HS-5 (cell line): ENCODE results near the gene EPHA2.
"Not testable (repeated sequence)": the region's sequence is repeated elsewhere in the genome, so short reads cannot be mapped to it uniquely, and the experiment has no call there.

Experiments used
- DNase-seq: peaks from one replicate; pipeline ENCODE4 v3.0.0-alpha.2; 2012; ENCODE audit warnings: low read depth

Gene EPHA2

DNA sequence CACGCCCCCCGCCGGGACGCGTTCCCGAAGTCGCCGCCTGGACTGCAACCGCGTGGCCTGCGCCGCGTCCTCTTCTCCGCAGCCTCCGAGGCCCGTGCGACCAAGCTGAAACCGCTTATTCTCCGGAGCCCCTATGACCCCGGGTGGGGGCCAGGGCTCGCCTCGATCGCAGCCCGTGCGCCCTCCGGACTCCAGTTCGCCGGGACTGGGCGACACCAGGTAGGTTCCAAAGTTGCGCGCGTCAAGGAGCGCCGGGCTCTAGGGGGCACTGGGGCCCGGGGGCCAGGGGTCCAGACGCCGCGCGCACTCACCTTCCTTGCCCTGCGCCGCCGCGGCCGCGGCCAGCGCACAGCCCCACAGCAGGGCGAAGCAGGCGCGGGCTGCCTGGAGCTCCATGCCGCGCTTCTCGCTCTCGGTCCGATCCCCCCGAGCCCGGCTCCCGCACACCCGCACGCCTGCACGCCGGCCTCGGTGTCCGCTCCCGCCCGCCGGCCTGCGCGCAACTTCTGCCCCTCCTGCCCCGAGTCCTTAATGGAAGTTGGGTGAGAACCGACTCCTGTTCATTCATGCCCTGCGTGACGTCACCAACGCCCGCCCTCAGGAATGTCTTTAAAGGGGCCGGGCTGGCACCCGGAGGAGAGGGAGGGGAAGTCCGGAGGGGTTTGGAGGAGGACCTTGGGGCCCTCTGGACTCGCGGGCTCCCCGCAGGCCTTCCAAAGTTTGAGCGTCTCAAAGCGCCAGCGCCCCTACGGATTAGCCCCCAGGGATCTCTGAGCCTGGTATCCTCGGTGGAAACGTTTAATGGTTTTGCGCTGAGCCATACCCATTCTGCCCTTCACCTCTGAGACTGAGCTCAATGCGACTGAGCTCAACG lies at the start of gene EPHA2:
Gene EPHA2, minus strand, starts transcription at position 533 of the 874 bp plus-strand sequence. Its CDS starts 137 bp downstream, at position 396.
- DNase-seq = peak; percentile 64

DNA sequence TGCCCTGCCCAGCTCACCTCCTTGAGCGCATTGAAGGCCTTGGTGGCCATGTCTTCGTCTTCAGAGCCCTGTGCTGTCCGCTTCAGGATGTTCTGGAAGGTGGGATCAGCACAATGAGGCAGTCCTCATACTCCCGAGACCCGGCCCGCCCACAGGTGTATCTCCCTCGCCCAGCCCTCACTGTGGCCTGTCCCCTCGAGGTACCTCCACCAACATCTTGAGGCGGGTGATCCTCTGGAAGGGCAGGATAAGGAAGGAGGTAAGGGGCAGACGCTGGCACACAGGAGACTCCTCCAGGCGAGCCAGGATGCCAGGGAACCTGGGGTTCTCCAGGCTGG lies 49.4 kb upstream of the EPHA2 start:
- DNase-seq = no peak

DNA sequence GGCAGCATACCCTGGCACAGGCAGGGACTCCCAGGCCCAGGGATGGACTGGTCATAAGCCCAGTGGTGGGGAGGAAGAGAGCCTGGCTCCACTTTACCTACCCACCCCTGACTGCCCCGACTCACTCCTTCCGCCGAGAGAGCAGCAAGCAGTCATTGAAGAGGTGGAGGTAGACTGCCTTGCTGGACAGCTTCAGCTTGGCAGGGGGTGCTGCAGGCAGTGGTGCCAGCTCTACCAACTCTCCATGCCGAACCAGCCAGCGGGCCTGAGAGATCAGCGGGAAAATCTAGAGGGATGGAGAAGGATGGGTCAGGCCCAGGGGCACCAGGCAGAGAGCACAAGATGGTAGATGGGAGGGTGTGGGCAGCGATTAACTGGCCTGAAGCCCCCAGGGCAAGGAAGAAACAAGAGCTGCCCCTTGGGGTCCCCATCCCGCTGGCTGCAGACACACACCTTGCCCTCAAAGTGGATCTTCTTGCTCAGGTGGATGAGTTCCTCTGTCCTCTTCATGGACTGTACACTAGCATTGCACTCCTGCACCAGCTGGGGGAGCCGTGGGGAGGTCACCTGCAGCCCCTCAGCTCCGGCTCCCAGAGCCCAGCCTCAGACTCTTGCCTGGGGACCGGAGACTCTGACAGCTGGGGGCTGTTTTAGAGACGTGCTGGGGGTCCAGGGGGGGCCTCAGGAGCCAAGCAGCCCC lies 48.9 kb upstream of the EPHA2 start:
- no peak for DNase-seq

DNA sequence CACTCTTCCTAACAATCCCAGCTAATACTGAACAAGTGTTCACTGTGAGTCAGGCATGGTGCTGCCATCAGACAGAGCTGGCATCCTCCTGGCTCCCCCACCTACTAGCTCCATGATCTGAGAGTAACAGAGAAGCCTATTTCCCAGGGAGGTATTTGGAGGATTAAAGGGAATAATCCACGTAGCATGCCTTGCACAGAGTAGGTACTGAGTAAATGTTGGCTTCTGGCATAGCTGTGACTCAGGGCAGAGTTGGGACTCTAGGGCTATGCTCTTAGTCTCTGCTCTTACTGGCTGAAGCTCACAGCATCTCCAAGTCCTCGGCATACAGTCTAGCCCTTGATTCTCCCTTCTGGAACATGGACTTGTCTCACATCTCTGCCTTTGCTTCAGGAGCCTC lies 48.3 kb upstream of the EPHA2 start:
- no peak for DNase-seq

DNA sequence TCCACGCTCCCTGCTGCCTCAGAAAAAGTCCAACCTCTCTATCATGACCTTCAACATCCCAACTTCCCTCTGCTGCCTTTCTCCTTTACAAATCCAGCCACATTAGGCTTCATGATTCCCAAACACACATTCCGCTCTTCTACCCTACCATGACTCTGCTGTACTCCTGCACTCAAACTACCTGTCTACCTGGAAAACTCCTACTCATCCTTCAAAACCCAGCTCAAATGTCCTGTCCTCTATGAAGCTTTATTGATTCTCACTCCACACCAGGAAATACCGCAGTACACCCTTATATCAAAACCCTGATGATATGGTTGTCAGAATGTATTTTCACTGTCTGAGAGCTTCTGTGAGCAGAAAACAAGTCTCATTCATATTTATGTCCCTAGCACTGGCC lies 47.7 kb upstream of the EPHA2 start:
- no peak for DNase-seq

DNA sequence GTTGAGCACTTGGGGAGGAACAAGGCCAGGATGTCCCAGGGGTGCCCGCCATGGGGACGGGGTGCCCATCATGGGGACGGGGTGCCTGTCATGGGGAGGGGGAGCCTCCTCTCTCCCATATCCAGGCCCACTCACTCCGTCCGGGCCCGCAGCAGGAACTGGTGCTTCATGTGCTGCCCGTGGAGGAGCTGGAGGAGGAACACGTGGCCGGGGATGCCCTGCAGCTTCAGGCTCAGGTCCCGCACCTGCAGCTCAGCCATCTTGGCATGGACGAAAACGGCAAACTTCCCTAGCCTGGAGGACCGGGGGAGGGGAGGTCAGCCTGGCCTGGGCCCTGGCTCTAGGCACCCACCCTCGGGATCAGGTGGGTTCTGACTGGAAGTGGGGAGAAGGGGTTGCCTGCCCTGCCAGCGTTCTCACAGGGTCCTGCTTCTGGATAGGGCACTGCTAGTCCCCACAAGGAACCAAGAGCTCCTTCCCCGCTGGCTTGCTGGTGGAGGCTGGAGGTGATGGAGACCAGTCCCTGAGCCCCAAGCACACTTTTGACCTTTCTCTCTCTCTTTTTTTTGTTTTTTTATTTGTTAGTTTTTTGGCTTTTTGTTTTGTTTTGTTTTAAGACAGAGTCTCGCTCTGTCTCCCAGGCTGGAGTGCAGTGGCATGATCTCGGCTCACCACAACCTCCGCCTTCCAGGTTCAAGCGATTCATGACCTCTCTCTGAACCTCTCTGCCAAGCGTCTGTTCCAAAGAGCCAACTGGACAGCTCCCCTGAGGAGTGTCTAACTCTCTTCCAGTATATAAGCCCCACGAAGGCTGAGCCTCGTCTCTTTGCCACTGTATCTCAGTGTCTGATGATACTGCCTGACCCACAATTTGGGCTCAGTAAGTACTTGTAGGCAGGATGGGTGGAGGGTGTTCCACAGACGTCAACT lies 46.7 kb upstream of the EPHA2 start:
- no peak for DNase-seq

DNA sequence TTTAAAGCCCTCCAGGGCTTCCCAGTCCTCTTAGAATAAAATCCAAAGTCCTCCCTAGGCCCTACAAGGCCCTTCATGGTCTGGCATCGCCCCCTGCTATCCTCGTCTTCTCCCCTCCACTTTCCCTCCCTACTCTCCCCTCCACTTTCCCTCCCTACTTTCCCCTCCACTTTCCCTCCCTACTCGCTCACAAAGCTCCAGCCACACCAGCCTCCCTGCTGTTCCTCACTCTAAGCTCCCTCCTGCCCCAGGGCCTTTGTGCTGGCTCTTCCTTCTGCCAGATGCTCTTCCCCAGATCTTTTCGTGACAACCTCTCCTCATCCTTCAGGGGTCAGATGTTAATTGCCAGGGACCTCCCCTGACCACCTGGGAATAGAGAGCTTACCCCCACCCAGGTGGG lies 43.8 kb upstream of the EPHA2 start:
- no peak for DNase-seq

DNA sequence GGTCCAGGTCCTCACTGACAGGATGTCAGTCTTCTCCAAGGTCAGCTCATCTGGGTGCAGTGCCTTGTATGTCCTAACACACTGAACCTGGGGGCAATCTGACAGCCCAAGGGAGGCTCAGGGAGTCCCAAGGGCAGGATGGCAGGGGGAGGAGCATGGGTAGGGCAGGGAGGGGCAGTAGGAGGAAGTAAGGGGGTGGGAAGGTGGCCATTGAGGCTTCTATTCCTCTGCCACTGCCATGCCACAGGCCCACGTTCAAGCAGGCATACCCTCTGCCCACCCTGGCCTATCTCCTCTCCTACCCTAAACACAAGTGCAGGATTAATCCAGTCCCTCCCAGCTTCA lies 43.3 kb upstream of the EPHA2 start:
- no peak for DNase-seq

DNA sequence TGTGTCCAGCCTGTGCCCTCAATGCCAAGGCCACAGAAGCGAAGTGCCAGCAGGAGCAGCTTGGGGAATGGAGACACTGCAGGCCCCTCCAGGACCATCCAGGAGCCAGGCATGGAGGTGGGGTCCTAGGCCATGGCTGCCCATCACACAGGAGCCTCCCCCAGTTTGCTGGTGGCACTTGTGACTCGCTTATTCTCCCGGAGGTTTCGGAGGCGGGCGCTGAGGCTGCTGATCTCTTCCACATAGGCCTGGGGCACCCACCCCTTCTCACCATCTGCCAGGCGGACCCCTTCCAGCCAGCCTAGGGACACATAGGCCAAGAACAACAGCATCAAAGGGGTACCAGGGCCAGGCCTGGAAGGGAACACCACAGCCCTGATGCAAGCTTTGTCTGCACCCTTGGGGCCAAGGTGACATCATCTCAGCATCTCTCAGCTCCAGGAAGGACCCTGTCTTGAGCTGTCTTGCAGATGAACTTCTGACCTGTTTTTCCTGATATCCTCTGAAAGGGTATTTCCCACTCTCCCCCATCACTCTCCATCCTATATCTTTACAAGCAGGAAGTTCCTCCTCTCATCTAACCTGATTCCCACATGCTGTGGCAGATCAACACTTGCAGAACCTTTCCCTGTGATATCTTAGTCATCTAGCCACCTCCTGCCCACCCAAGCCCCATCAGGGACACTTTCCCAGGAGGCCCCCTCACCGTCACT lies 42.7 kb upstream of the EPHA2 start:
- DNase-seq = no peak

DNA sequence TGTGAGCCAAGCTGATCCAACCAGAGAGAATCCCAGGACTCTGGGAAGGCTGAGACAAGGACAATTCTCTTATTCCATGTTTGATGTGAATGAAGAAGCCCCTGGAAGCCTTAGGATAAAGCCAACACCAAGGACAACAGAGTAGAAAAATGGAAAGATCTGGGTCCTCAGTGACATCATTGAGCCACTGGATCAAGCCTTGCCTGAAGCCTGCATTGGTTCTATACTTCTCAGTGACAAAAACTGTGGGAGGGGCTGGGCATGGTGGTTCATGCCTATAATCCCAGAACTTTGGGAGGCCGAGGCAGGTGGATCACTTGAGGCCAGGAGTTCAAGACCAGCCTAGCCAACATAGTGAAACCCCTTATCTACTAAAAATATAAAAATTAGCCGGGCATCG lies 41.0 kb upstream of the EPHA2 start:
- DNase-seq = no peak

DNA sequence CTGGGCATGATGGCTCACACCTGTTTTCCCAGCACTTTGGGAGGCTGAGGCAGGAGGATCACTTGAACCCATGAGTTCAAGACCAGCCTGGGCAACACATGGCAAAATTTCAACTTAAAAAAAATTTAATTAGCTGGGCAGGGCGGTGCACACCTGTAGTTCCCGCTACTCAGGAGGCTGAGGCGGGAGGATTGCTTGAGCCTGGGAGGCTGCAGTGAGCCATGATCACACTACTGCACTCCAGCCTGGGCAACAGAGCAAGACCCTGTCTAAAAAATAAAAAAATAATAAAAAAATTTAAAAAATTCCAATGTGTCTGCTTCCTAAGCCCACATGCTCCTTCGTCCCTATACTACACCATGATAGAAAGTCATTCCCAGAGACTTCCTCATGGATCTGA lies 40.3 kb upstream of the EPHA2 start:
- not testable (repeated sequence) for DNase-seq

DNA sequence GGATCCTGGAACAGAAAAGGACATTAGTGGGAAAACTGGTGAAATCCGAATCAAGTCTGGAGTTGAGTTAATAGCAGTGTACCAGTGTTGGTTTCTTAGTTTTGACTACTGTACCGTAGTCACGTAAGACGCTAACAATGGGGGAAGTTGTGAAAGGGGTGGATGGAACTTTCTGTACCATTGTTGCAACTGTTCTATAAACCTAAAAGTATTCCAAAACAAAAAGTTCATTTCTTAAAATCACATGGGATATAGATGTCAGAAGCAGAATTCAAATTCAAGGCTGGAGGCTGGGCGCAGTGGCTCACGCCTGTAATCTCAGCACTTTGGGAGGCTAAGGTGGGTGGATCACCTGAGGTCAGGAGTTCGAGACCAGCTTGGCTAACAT lies 39.6 kb upstream of the EPHA2 start:
- no peak for DNase-seq

DNA sequence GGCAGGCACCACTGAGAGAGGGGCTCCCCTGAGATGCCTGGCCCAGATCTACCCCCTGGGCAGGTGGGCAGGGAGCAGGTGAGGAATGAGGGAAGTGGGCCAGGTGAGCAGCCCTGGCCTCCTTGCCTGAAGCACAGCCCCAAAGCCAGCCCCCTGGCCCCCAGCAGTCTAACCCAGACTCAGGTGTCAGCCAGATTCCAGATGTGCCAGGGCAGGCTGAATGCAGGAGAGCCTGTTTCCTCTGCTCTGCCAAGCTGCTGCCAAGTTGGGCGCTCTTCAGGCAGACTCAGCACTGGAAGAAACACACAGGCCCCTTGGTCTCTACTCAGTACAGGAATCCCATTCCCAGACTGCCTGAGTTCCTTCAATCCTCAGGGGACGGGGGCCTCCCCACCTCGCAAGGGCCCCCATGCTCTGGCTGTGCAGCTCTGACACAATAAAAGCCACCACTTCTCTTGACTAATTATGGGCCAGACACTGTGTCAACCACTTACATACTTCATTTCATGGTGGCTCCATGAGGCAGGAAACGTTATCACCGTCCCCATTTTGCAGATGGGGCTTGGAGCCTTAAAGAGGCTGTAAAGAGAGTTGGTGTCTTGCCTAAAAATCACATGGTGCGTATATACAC lies 36.2 kb upstream of the EPHA2 start:
- DNase-seq = no peak

DNA sequence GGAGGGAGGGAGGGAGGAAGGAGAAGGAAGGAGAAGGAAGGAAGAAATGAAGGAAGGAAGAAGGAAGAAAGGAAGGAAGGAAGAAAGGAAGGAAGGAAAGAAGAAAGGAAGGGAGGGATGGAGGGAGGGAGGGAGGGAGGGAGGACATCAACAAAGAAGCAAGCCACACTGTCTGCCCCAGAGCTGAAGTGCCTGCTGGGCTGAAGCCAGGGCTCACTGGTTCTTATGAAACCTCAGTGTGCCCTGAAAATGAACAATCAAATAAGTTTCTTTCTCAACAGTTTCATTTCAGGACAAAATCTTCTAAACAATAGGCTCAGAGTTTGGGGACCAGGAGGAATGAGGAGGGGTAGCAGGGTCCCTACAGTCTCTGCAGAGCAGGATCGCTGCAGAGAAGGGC lies 35.4 kb upstream of the EPHA2 start:
- no peak for DNase-seq

DNA sequence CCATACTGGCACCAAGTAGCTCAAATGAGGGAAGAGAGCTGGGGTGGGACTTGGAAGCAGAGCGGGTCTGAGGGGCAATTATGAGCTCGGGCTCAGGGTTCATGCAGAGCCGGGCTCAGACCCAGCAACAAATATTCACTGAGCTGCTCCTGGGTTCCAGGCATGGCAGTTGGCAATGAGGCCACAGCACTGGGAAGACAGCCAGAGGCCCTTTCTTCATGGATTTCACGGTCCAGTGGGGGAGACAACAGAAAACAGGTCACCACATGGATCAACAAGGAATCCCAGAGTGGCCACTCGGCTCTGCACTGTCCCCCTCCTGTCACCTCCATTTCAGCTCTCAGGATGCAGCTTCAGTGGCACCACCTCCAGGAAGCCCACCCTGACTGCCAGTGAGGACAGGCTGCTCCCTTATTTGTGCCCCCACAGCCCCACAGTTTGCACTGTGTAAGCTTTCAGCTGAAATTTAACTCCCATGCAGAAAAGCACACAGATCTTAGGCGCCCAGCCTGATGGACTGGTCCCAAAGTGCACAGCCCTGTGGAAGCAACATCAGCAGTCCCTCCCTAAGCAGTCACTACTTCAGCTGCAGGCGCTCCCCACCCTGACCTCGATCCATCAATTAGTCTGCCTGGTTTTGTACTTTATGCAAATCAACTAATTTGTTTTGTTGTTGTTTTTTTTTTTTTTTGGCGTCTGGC lies 34.2 kb upstream of the EPHA2 start:
- no peak for DNase-seq

DNA sequence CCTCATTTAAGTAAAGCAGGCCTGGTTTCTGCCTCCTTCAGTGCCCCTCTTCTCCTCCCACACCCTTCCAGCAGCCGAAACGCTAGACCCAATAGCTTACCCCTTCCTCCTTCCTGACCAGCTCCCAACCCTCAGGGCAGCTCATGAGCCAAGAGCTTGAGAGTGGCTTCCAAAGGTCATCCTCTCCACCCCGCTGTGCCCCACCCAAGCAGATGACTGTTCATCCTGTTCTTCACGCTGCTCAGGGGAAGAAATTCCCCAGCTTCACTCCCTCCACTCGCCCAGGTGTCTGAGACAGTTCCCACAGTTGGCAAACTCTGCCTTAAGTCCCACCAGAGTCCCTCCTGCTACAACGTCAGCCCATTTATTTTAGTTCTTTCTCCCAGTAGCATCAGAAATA lies 33.1 kb upstream of the EPHA2 start:
- DNase-seq = no peak

DNA sequence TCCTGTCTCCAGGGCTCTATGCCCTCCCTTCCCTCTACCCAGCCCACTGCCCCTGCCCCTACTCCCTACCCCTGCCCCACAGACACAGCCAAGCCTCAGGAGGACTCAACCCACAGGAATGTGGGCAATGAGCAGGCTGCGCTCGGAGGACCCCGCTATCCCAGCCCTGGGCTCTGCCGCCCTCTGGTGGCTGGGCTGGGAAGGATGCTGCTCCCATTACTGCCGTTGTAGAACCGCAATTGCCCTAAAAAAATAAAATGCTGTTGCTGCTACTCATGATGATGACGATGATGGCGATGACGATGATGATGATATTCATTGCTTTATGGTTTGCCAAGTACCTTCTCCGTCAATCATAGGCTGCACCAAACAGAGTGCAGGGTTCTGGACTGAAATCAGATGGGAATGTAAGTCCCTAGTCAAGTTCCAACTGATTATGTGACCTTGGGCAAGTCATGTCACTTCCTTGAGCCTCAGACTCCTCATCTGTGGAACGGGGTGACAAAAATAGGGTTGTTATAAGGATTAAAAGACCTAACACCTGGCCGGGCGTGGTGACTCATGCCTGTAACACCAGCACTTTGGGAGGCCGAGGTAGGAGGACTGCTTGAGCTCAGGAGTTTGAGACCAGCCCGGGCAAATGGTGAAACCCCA lies 32.0 kb upstream of the EPHA2 start:
- DNase-seq = no peak

DNA sequence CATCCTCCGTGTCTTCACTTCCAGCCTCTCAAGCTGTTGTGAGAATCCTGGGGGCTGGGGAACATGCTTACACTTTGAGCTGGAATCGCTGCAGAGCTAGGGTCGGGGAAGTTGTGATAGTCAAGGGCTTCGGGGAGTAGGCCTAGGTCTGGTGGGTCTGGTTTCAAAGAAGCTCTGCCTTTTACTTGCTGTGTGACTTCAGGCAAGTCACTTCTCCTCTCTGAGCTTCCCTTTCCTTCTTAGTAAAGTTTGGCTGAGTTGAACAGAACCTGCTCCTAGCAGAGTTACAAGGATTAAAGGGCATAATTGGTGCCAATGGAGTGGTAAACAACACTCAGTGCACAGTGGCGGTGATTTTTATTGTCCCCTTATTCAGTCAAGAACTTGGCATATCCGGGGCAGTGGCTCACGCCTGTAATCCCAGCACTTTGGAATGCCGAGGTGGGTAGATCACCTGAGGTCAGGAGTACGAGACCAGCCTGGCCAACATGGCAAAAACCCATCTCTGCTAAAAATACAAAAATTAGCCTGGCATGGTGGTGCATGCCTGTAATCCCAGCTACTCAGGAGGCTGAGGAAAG lies 30.9 kb upstream of the EPHA2 start:
- no peak for DNase-seq

DNA sequence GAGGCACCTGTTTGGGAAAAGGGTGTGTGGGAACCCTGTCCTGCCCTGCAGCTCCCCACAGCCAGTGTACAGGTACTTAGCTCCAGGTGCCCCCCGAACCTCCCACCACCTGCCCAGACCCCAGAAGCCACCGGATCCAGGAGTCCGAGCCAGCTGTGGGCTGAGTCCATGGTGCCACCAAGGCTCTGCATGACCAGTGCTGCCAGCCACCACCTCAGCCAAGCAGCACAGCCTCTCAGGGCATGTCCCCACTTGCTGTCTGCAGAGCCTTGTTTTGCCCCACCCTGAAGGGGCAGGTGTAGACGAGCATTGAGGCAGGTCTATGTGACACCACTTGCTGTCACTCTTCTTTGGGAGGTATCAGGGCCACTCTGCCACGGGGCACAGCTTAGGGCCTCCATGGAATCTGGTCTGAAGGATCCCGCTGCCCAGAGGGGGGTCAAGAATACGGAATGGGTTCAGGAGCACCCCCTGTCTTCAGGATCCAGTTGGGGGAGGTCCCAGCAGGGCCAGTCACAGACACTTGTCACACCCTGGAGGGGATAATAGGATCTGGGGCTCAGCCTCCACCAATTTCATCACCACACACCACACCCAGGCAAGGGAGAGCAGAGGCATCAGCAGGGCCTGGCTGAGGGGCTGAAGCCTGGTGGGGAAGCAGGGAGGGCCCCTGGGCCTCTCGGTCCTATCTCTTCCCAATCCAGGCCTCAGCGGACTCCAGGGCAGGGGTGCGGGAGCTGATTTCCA lies 28.9 kb upstream of the EPHA2 start:
- no peak for DNase-seq
